Activated T-helper 1 cell treated with anti-CD3 and anti-CD28 coated beads, Interleukin-2, amount 50 U/mL, for 16 hours (primary cell): ENCODE results near the gene TLE7.

Experiments
- DNase-seq, 2 donors: peaks; one replicate each; pipeline ENCODE4 v3.0.0-alpha.2; 2020; ENCODE audit warnings: low read depth in 1 of 2, low spot score in 1 of 2

The TLE7 gene

DNA sequence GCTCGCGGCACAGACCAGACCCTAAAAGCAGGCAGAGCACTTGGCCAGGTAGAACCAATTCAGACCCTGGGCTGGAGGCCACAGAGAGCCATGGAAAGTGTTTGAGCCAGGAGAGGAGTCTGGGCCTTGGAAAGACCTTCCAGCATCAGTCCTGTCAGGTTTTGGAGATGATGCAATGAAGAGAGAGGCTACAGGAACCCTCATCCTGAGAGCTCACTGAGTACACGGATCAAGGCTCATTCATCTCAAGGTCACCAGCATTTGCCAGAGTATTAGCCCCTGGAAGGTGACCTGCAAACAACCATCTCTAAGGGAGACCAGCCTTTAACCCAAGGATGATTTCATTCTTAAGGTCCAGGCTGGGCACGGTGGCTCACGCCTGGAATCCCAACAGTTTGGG is 27.8 kb downstream of the TLE7 start:
- no peak for DNase-seq

DNA sequence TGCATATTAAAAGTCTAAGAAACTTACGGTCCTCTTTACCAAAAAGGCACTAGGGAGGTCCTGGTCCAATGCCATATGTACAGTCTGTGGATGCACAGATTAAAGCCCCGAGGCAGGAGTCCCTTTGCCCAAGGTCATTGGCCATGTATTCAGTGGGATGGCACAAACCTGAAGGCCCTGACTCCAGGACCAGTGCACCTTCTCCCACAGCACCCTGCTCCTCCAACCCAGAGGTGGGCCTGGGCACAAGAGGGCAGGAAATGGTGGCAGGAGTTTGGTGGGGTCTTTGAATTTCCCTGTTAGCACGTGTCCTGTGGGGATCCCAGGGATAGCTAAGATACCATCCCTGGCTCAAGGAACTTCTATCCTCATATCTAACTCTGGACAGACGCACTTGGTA is 28.5 kb downstream of the TLE7 start:
- no peak for DNase-seq

DNA sequence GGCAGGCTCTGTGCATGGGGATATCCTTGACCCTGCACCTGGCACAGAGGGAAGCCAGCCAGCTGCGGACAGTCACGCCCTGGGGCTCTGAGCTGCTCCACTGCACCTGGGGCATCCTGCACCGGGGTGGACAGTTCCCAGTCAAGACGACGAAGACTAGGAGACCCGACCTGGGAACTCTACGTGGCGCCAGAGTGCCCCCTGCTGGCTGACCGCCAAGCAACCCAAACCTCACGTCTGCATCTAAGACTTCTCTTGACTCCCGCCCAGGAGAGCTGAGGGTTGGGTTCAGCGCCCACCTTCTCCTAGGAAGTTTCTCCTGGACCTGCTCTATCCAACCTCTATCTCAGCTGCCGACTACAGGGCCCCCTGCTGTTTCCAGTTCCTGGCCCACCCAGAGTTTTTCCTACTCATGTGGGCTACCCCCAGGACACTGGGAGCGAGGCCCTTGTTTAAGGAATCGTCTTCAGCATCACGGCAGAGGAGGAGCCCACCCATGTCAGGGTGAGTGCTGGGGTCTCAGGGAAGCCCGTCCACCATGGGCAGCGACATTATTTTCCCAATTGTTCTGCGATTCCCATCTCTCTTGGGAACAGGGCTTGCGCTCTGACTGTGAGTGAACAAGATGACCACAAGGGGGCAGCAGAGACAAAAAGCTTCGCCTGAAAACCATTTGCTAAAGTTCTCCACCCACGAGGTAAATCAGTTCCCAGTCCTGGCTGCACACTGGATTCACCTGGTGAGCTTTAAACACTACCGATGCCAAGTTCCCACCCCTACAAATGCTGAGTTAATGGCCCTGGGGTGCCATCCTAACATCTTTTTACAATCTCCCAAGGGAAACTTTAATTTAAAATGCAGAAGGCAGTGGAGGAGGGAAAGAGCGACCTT is 29.3 kb downstream of the TLE7 start:
- peak; percentile 21 to 42 for DNase-seq

DNA sequence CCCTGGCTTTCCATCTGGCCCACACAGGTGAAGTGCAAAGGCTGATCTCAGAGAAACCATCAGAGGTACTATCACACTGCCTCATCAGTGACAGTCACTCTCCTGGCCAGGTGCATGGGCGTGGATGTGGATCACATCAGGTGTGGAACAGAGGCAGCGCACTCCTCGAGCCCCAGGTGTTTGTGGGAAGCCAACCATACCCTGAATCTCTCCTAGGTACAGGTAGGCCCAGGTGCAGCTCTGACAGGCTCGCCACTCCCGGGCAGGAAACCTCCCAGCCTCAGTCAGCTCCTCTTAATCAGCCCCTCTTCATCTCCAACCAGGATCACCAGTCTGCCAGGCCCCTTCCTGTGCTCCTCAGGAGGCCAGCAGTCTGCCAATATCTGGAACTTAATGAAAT is 31.7 kb downstream of the TLE7 start:
- no peak for DNase-seq

DNA sequence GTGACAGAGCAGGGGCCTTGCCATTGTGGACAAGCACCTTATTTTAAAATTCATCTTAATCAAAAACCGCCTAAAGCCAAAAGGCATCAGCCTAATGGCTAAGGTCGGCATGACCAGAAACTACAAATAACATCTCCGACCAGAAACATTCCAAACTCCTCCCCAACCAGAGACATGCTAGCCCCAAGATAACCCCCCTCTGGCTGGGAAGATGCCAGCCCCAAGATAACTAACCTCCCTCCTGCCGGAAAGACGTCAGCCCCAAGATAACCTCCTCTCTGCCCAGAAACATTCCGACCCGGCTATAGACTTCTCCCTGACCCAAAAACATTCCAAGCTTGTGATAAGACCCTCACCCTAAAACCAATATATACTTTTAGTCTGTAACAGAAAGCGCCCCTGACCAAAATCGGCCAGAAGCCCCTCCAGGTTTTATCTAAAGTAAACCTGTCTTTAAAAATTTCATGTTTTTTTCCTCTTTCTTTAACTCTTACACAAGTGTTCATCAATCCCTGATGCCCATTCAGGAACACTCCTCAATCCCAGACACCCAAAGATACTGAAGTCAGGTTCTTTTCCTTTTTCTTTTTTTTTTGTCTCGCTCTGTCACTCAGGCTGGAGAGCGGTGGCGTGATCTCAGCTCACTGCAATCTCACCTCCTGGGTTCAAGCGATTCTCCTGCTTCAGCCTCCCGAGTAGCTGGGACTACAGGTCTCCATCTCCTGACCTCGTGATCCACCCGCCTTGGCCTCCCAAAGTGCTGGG is 32.7 kb downstream of the TLE7 start:
- no peak for DNase-seq

DNA sequence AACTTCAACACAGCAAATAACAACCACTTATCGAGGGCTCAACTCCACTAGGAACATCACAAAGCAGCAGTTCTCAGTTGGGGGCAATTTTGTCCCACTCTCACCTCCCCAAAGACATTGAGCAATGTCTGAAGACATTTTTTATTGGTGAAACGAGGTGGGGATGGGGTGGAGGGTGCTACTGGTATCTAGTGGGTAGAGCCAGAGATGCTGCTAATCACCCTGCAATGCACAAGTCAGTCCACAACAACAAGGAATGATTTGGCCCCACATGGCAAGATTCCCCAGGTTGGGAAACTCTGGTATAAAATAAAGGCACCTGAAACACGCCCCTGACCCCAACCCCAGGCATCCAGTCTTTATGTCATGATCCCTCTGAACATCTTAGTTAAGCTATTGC is 33.3 kb downstream of the TLE7 start:
- no peak for DNase-seq

DNA sequence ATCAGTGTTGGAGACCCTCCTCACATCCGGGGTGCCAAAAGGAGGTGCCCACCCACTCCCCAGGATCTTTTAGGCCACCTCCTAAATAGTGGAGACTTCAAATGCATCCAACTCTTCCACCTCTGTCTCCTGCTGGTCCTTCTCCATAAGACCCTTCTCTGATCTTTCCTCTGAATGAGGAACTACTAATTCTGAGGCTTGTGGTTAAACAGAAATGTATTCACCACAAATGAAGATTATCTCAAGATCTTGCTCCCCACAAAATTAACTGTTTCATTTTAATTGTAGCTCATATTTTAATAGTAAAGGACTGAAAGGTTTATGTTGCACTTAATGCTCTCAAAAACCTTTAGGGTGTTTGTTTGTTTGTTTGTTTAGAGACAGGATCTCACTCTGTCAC is 34.1 kb downstream of the TLE7 start:
- DNase-seq: no peak

DNA sequence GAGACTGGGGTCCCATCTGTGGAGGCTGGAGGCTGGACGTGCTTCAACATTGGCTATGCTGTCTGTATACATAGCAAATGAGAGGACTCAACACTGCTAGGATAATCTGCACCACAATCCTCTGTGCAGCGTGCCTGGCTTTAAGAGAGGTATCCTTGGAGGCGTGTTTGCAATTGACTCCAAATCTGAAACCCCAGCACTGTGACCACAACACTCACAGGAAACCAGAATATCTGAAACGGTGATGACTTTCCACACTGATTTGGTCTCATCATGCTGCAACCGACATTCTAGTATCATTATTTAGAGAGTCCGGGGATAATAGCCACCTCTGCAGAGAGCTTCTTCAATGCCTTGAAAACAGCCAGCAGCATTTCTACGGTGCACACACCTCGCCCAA is 35.1 kb downstream of the TLE7 start:
- no peak for DNase-seq

DNA sequence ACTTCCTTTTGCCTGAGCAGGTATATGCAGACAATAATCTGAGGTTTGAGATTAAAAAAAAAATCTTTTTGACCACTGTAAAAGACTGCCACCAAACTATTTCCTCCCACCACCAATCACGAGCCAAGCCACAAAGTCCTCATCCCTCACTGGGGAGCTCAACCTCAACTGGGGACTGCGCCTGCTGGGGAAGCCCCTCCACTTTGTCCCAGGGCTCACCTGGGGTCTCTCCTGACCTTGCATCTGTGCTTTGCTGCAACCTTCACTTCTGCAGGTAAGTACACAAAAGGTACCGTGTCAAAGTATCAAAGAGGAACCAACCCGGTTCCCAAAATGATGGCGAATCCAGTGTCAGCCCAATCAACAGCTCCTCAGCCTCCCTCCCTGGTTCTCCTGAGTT is 35.5 kb downstream of the TLE7 start:
- DNase-seq: no peak

DNA sequence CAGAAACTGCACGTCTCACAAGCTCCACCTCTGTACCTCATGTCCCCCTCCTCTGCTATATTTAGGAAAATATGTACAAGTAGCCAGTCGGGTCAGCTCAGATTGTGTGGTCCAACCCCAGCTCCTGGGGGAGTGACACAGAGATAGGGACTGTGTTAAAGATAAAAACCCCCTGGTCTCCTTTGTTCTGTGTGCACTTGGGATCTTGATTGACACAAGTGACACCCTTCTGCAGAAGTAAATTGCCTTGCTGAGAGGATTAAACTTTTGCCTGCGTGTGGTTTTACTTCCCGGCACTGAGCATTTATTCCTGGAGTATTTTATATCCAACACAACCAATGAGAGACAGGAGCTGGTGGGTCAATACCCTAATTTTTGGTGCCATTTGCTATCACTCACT is 37.5 kb downstream of the TLE7 start:
- DNase-seq: no peak

DNA sequence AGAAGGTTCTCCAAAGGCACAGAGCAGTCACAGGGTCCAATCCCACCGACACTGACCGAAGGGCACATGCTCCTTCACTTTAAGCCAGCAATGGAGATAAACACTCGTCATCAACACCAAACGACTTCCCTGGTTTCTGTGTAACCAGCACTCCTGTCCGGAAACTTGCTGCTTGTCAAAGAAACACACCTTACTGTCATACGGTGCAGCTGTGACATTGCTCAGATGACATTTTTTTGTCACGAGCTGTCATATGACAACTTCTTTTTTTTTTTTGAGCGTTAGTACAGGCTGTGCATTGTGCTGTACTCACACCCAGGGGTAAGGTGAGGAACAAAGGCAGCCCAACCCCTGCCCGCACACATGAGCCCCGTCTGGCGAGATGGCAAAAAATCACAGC is 39.2 kb downstream of the TLE7 start:
- no peak for DNase-seq

DNA sequence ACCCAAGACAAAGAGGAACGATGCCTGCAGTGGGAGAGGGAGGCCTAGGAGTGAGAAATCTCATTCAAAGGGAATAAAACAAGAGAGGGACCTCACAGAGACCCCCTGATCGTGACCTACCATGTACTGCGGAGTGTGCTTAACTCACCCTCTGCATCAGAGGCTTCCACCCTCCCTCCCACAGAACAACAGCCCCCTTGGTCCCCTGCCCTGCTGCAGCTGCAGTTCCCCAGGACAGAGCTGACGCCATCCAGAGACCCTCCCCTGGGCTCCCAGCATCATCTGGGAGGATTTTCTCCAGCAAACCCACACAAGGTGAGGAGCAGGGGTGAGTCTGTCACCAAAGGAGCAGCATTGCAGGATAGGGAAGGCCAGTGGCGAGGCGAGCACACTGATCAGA is 39.8 kb downstream of the TLE7 start:
- DNase-seq: no peak

DNA sequence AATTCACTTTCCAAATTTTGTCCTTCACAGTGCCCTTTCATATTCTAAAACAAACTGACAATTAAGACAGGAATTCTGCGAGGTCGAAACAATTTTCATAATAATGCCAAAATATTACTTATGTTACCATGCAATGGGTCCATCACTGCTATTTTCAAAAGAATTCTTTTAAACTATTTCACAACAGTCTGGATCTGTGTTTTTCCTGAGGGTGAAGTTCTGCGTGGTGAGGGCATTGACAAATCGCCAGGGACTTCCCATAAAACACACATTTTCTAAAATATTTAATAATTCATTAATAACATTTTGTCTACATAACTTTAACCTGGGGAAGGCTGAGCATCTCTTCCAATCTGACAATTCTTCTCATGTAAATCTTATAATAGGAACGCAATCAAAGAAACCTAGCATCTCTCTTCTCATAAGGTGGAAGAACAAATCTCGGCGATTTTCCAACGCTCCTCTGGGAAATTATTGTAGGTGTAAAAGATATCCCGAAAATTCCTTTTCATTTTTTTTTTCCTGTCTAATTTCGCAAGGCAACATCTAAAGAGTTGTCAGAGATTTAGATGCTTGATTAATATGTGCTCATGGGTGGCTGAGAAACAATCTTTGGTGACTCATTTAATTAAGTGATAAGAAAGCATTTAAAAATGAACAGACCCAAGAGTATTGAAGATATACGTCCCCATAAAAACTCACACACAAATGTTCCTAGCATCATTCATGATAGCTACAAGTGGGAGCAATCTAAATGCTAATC is 41.9 kb downstream of the TLE7 start:
- no peak for DNase-seq

DNA sequence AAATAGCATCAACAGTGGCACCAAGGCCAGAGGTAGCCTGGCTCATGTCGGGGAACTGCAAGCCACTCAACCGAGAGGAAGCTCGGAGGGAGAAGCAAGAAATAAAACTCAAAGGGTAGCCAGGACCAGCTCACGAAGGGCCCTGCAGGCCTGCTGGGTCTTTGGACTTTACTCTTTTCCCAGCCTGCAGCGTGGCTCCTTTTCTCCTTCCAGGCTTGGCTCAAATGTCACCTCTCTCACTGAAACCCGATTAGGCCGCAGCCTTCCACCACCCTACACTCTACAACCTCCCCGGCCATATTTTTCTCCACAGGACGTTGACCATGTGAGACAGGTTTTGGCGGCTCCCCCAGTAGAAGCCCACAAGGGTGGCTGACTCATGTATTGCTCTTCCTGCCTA is 45.3 kb downstream of the TLE7 start:
- DNase-seq: no peak

DNA sequence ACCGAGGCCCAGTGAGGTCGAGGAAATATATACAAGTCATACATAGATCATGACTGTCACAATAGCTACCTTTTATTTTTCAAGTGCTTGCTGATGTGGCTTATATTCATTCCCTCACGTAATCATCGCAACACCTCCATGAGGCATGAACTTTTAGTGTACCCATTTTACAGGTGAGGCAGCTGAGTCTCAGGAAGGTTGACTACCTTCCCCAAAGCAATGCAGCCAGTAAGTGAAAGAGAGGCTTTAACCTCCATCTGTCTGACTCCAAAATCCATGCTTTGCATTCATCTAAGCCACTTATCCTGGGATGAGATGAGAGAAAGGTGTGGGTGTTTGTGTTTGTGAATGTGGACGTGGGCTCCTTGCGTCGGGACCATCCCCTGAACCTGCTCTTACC is 52.5 kb downstream of the TLE7 start:
- no peak for DNase-seq

DNA sequence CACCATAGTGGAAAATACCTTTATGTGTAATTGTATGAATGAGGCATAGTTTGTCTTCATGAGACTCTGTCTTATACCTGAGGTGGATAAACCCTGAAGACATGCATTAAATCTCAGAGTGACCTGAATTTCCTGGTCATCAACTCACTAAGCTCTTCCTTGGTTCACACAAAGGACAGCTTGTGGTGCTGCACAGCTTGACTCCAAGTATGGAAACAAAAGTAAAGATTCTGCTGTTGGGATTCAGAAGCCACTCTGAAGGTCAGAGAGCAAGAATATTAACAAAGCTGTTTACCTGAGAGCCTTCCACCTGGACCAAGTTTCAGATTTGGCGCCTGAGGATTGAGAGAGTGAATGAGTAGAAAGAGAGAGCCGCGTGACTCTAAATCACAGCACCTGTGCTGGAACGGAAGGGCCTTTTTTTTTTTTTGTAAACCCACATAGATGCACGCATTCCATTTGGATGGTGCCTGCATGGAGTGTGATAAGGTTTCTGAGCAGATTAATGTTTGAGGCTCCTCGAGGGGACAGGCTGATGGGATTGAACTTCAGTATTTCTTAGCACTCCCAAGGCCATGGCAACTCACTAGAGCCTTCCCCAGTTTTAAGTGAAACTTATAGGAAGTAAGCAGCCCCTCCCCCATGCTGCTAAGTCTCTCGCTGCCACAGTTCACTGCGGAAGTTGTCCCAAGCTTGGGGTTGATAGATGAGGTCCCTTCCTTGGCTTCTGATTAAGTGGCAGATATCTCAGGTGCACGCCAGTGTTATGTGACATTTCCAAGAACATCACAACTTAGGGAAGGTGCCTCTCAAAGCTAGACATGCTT is 54.6 kb downstream of the TLE7 start:
- no peak for DNase-seq

DNA sequence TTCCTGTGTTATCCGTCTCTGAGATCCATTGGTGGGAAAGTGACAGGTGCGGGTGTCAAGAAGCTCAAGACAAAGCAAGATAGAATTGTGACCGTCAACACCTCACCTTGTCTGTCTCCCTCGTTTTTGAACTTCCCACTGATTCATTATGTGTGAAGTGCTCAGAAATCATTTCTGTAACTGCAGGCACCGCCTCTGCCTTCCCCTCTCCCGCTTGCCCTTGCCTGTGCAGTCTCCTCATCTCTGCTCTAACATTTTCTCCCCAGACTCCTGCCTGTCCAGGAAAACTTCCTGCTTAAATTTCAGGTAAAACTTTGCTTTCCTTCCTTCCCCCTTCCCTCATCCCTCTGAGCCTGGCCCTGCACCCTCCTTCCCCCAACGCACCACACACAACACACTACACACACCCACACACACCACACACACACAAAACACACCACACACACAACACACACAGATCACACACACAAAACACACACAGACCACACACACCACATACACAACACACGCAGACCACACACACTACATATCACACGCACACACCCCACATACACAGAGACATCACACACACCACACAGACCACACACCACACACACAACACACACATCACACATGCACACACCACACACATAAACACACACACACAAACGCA is 57.7 kb downstream of the TLE7 start:
- DNase-seq: no peak

DNA sequence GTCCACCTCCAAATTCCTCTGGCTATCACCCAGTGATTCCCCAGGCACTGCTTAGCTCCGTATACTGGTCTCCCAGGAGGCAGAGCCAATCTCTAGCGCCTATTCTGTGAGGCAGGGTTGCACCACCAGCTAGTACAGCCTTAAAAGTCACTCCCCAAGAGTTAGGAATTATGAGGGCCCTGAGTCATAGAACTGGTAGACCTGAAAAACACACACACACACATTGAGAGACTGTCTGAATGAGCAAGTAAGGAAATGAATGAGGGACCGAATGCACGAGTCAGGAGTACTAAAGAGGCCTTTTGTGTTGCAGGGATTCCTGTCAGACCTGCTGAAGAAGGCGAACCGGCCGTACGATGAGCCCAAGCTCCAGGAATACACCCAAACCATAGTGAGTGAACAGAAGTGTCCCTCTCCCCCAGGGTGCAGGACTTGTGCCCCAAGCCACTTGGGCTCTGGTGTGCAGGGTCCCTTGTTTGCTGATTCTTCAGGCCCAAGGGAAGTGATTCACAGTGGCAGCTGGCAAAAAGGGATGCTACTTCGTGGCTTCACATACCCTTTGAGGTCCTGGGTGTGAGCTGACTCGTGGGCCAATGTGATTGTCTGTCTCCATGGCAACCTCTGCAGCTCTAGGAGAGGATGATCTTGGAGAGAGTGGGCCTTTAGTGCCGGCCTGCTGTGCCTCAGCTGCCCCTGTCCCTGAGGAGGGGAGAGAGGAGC is 58.6 kb downstream of the TLE7 start:
- no peak for DNase-seq

DNA sequence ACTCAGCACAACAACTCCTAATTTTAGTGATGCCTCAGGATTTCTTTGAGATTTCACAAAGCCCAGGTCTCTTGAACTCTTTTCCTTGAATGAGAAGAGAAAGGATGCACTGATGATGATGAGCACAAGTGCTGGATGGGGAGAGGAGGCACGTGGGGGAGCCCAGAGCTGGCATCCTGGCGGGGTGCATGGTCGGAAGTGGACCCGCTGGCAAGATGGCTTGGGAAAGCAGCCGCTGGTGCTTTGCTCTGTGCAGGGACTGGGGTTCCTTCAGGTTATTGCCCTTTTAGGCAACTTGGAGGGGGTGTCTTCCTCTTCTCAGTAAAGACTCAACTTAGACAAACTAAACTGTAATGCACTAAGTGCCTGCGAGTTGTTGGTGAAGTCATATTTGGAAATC is 61.0 kb downstream of the TLE7 start:
- no peak for DNase-seq
